Erythroblast (primary cell): ENCODE data around the gene P2RY8.

Experiments
- GATA1 ChIP-seq: IDR thresholded peaks from 2 replicates; pipeline ENCODE4 v1.6.1; 2011; ENCODE audit warnings: low read depth, mild to moderate bottlenecking, control low read depth, low read length, moderate library complexity
- POLR2A ChIP-seq: IDR thresholded peaks from 2 replicates; pipeline ENCODE4 v1.6.1; 2011; ENCODE audit warnings: mild to moderate bottlenecking, low read length

DNA sequence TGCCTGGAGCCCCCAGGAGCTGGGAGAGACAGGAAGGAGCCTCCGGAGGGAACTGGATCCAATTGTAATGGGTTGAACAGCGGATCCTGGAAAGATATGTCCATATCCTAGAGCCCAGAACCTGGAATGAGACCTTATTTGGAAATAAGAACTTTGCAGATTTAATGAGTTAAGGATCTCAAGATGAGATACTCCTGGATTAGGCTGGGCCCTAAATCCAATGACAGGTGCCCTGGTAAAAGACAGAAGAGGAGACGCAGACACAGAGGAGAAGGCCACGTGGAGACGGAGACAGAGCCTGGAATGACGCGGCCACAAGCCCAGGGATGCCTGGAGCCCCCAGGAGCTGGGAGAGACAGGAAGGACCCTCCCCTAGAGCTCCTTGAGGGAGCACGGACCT, 34.1 kb downstream of the P2RY8 start:
- no peak for TF ChIP-seq POLR2A
- TF ChIP-seq GATA1 = no peak
